H1 (cell line): ENCODE measurements around the gene GRIP1. TPM values are rescaled to one million over a fixed set of nuclear protein-coding genes. Genes with fewer than 3 reads are reported as not detected.

Experiments
- CTCF ChIA-PET: fragments of 300-600 bp; sonication (Branson Sonifier 250); formaldehyde crosslinking; loops from one replicate; lab custom pipeline; 2021; ENCODE audit not compliant: partially characterized antibody; lab: Charles Lee
- POLR2A ChIA-PET: fragments of 300-600 bp; sonication (Branson Sonifier 250); formaldehyde crosslinking; loops from one replicate; lab custom pipeline; 2021; ENCODE audit warnings: inconsistent platforms; ENCODE audit not compliant: partially characterized antibody; lab: Charles Lee
- DNase-seq, 2 experiments: peaks; one replicate each; pipeline versions ENCODE4 v3.0.0 to v3.0.0-alpha.2; 2010 to 2022; ENCODE audit warnings: low spot score in 2 of 2, low read depth in 1 of 2, mixed read lengths in 1 of 2
- FAIRE-seq: peaks from 2 replicates; lab custom pipeline; 2011; peaks lifted over from hg19 to GRCh38; lab: Jason Lieb, UNC
- H2AFZ ChIP-seq: 2 replicates; pipeline ENCODE4 v1.8.1; 2012; ENCODE audit warnings: low read length, inconsistent platforms
- H2AK5ac ChIP-seq: 2 replicates; pipeline ENCODE4 v1.6.1; 2013; ENCODE audit warnings: low read depth, low read length
- H2BK120ac ChIP-seq: replicated peaks from 2 replicates; pipeline ENCODE3; 2013; ENCODE audit warnings: low read depth, low read length, inconsistent platforms
- H2BK12ac ChIP-seq: 2 replicates; pipeline ENCODE4 v1.6.1; 2013; ENCODE audit warnings: low read depth, low read length
- H2BK15ac ChIP-seq: 2 replicates; pipeline ENCODE4 v1.6.1; 2013; ENCODE audit warnings: low read length
- H2BK20ac ChIP-seq: 2 replicates; pipeline ENCODE4 v1.6.1; 2013; ENCODE audit warnings: low read length
- H2BK5ac ChIP-seq: 2 replicates; pipeline ENCODE4 v1.6.1; 2013; ENCODE audit warnings: low read depth, low read length
- H3K14ac ChIP-seq: 2 replicates; pipeline ENCODE4 v1.6.1; 2013; ENCODE audit warnings: inconsistent platforms; ENCODE audit not compliant: insufficient read length
- H3K18ac ChIP-seq: 2 replicates; pipeline ENCODE4 v1.6.1; 2013; ENCODE audit warnings: low read length; ENCODE audit errors: extremely low read depth
- H3K23ac ChIP-seq: 2 replicates; pipeline ENCODE4 v1.6.1; 2013; ENCODE audit warnings: inconsistent platforms; ENCODE audit not compliant: insufficient read length
- H3K23me2 ChIP-seq: 2 replicates; pipeline ENCODE4 v1.6.1; 2013; ENCODE audit warnings: low read depth, low read length
- H3K27ac ChIP-seq: 2 replicates; pipeline ENCODE4 v1.6.1; 2011; ENCODE audit warnings: low read depth, low read length, inconsistent platforms
- H3K27me3 ChIP-seq, 4 experiments: replicated peaks in 1 of 4; 1 replicate in 1 of 4; 2 replicates in 3 of 4; pipeline versions ENCODE4 v1.6.1 to v1.8.1; 2011 to 2013; ENCODE audit warnings: low read length in 3 of 4, mild to moderate bottlenecking in 3 of 4, inconsistent platforms in 2 of 4, mixed read lengths in 2 of 4, moderate library complexity in 1 of 4; ENCODE audit not compliant: control insufficient read depth in 3 of 4, insufficient read depth in 3 of 4; ENCODE audit errors: extremely low read depth in 1 of 4
- H3K36me3 ChIP-seq, 4 experiments: 2 replicates each; pipeline versions ENCODE4 v1.6.1 to v1.8.1; 2011 to 2013; ENCODE audit warnings: mild to moderate bottlenecking in 4 of 4, low read length in 3 of 4, moderate library complexity in 2 of 4, control low read depth in 1 of 4, inconsistent platforms in 1 of 4; ENCODE audit not compliant: insufficient read depth in 4 of 4, control insufficient read depth in 2 of 4
- H3K4ac ChIP-seq: replicated peaks from 2 replicates; pipeline ENCODE3; 2013; ENCODE audit warnings: low read length, low read depth, mixed read lengths, inconsistent platforms; ENCODE audit not compliant: insufficient read length
- H3K4me1 ChIP-seq, 4 experiments: replicated peaks in 1 of 4; 1 replicate in 1 of 4; 2 replicates in 3 of 4; pipeline versions ENCODE4 v1.6.1 to v1.8.1; 2011 to 2013; ENCODE audit warnings: low read length in 3 of 4, inconsistent platforms in 2 of 4, mixed read lengths in 1 of 4; ENCODE audit not compliant: insufficient read depth in 4 of 4, control insufficient read depth in 3 of 4
- H3K4me2 ChIP-seq, 2 experiments: 2 replicates each; pipeline versions ENCODE4 v1.6.1 to v1.8.1; 2011 to 2013; ENCODE audit warnings: low read depth in 2 of 2, low read length in 2 of 2, control low read depth in 1 of 2, inconsistent platforms in 1 of 2, mild to moderate bottlenecking in 1 of 2; ENCODE audit not compliant: insufficient read depth in 1 of 2
- H3K4me3 ChIP-seq, 4 experiments: fragments of 200-600, 300-600 bp in 1 of 4; sonication (generic), shearing (Covaris generic), sonication (Bioruptor Twin) in 1 of 4; 2 replicates each; pipeline versions ENCODE4 v1.5.1 to v1.8.1; 2011 to 2016; ENCODE audit warnings: low read length in 4 of 4, low read depth in 3 of 4, control low read depth in 2 of 4, inconsistent platforms in 2 of 4, mild to moderate bottlenecking in 2 of 4, mixed read lengths in 1 of 4, moderate library complexity in 1 of 4; ENCODE audit not compliant: insufficient read depth in 2 of 4; ENCODE audit errors: extremely low read depth in 1 of 4
- H3K56ac ChIP-seq: replicated peaks from 2 replicates; pipeline ENCODE3; 2013; ENCODE audit warnings: low read depth, mild to moderate bottlenecking, mixed read lengths, low read length, inconsistent platforms; ENCODE audit not compliant: insufficient read length
- H3K79me1 ChIP-seq: 2 replicates; pipeline ENCODE4 v1.6.1; 2013; ENCODE audit warnings: low read depth, low read length, control low read depth
- H3K79me2 ChIP-seq, 2 experiments: 2 replicates each; pipeline versions ENCODE4 v1.6.1 to v1.8.1; 2012 to 2013; ENCODE audit warnings: low read length in 2 of 2, mild to moderate bottlenecking in 2 of 2, inconsistent platforms in 1 of 2; ENCODE audit not compliant: insufficient read depth in 2 of 2, control insufficient read depth in 1 of 2
- H3K9ac ChIP-seq, 4 experiments: replicated peaks in 1 of 4; 1 replicate in 1 of 4; 2 replicates in 3 of 4; pipeline versions ENCODE4 v1.6.1 to v1.8.1; 2011 to 2013; ENCODE audit warnings: low read depth in 3 of 4, low read length in 3 of 4, control low read depth in 2 of 4, mild to moderate bottlenecking in 2 of 4, moderate library complexity in 2 of 4, inconsistent platforms in 1 of 4; ENCODE audit errors: extremely low read depth in 1 of 4
- H3K9me3 ChIP-seq, 2 experiments: 2 replicates each; pipeline versions ENCODE4 v1.6.1 to v1.8.1; 2012 to 2013; ENCODE audit warnings: mild to moderate bottlenecking in 2 of 2, moderate library complexity in 2 of 2, control low read depth in 1 of 2, inconsistent platforms in 1 of 2, low read depth in 1 of 2, low read length in 1 of 2, mixed read lengths in 1 of 2; ENCODE audit not compliant: insufficient read depth in 2 of 2
- H4K20me1 ChIP-seq, 2 experiments: replicated peaks in 1 of 2; 2 replicates each; pipeline versions ENCODE3 to v1.8.1; 2011 to 2013; ENCODE audit warnings: inconsistent platforms in 2 of 2, low read length in 2 of 2, mild to moderate bottlenecking in 1 of 2; ENCODE audit not compliant: insufficient read depth in 2 of 2, control insufficient read depth in 1 of 2
- H4K5ac ChIP-seq: 2 replicates; pipeline ENCODE4 v1.6.1; 2013; ENCODE audit warnings: low read length, low read depth, mixed read lengths, inconsistent platforms; ENCODE audit not compliant: insufficient read length
- H4K8ac ChIP-seq: 2 replicates; pipeline ENCODE4 v1.8.0; 2013; ENCODE audit warnings: mild to moderate bottlenecking, moderate library complexity, low read length, inconsistent platforms; ENCODE audit not compliant: insufficient read depth; ENCODE audit errors: extremely low read depth
- H4K91ac ChIP-seq: replicated peaks from 2 replicates; pipeline ENCODE3; 2013; ENCODE audit warnings: low read length, mixed read lengths, inconsistent platforms; ENCODE audit not compliant: insufficient read length
- ATF3 ChIP-seq: IDR thresholded peaks from 2 replicates; pipeline ENCODE4 v1.6.1; 2011; ENCODE audit warnings: low read depth, mild to moderate bottlenecking, low read length; ENCODE audit not compliant: insufficient read depth
- CBX5 ChIP-seq: fragments of 300-800, 300-1000 bp; sonication (generic); IDR thresholded peaks from 2 replicates; pipeline ENCODE4 v1.7.1; 2016; ENCODE audit warnings: antibody characterized with exemption, low read length, low read depth
- CREB1 ChIP-seq: IDR thresholded peaks from 2 replicates; pipeline ENCODE4 v1.6.1; 2012; ENCODE audit warnings: inconsistent platforms
- GTF2F1 ChIP-seq: IDR thresholded peaks from 2 replicates; pipeline ENCODE4 v1.6.1; 2012; ENCODE audit warnings: low read depth, low read length, improper control_type of control experiment, borderline replicate concordance
- JUND ChIP-seq: IDR thresholded peaks from 2 replicates; pipeline ENCODE4 v1.6.1; 2011; ENCODE audit warnings: mild to moderate bottlenecking, improper control_type of control experiment, low read length
- KDM1A ChIP-seq: fragments of 200-600, 300-600 bp; sonication (generic); IDR thresholded peaks from 2 replicates; pipeline ENCODE4 v1.7.1; 2016; ENCODE audit warnings: mild to moderate bottlenecking, low read length, borderline replicate concordance
- MAX ChIP-seq: IDR thresholded peaks from 2 replicates; pipeline ENCODE4 v1.6.1; 2012; ENCODE audit warnings: inconsistent platforms
- NANOG ChIP-seq: IDR thresholded peaks from 2 replicates; pipeline ENCODE4 v1.6.1; 2011; ENCODE audit warnings: low read length, low read depth, mild to moderate bottlenecking, inconsistent platforms; ENCODE audit not compliant: insufficient read depth, poor library complexity, severe bottlenecking
- POLR2AphosphoS5 ChIP-seq: IDR thresholded peaks from 2 replicates; pipeline ENCODE4 v1.6.1; 2011; ENCODE audit warnings: low read depth, low read length
- SP2 ChIP-seq: IDR thresholded peaks from 2 replicates; pipeline ENCODE4 v1.6.1; 2012; ENCODE audit warnings: mild to moderate bottlenecking, low read length, inconsistent platforms
- SUZ12 ChIP-seq: fragments of 200-600 bp; sonication (generic); IDR thresholded peaks from 2 replicates; pipeline ENCODE4 v1.6.1; 2012; ENCODE audit warnings: mild to moderate bottlenecking, inconsistent platforms, low read length, moderate library complexity, mixed read lengths
- TAF7 ChIP-seq: optimal IDR thresholded peaks from 2 replicates; pipeline ENCODE3; 2011; ENCODE audit warnings: low read depth, mild to moderate bottlenecking, inconsistent platforms, low read length, moderate library complexity, borderline replicate concordance
- TBP ChIP-seq: IDR thresholded peaks from 2 replicates; pipeline ENCODE4 v1.6.1; 2011; ENCODE audit warnings: low read depth, low read length, improper control_type of control experiment
- TEAD4 ChIP-seq: IDR thresholded peaks from 2 replicates; pipeline ENCODE4 v1.6.1; 2012; ENCODE audit warnings: low read depth, low read length, inconsistent platforms, mixed read lengths
- YY1 ChIP-seq: IDR thresholded peaks from 2 replicates; pipeline ENCODE4 v1.6.1; 2011; ENCODE audit warnings: low read depth, mild to moderate bottlenecking, low read length
- WGBS, 2 experiments: shearing (Covaris generic) in 1 of 2; methylation state at CpG; one replicate each; pipeline versions ENCODE4 v1.1.6 to v1.1.7; 2013 to 2015; ENCODE audit warnings: low lambda C conversion rate in 2 of 2, mixed read lengths in 2 of 2, inconsistent platforms in 1 of 2, low coverage in 1 of 2, missing lambda C conversion rate in 1 of 2; ENCODE audit not compliant: insufficient replicate concordance in 2 of 2, insufficient coverage in 1 of 2, insufficient read length in 1 of 2; ENCODE audit errors: extremely low coverage in 1 of 2, missing lambda C conversion rate in 1 of 2; 5-methylcytosine and 5-hydroxymethylcytosine counted together
- polyA plus RNA-seq, 7 experiments: library from polyadenylated mRNA; depleted of rRNA in 3 of 7; stranded (reverse) in 5 of 7; unstranded in 2 of 7; fragments of >200 nt in 5 of 7; fragments of 200-250 nt in 2 of 7; gene quantifications; 1 replicate in 5 of 7; 2 replicates in 1 of 7; 4 replicates in 1 of 7; pipeline versions ENCODE4 v1.2.1 to v1.2.3, GENCODE V29; 2011 to 2013; ENCODE audit warnings: missing spikeins in 2 of 7, mixed read lengths in 2 of 7
- total RNA-seq: library from RNA; stranded (reverse); fragmentation: NEBNext Ultra II Directional; extraction: Animal tissue kit (Norgen Biotek cat#: 25700); gene quantifications from 2 replicates; pipeline ENCODE4 v1.2.1, GENCODE V29; 2021

GRIP1 gene
- total and polyA plus RNA-seq, 2 of the 8 experiments (the other 6 are each of a cell fraction or from before 2014, with no cell fraction given) = 4.5 to 27.3 TPM

GRCh38 chr12:66620026-66620425 lies 58.9 kb downstream of the GRIP1 start:
- Histone ChIP-seq H3K18ac (no peak overlapping the region), H3K14ac (no peak overlapping the region), H2BK120ac (no peak overlapping the region), H3K9me3 (no peaks in the 10 kb centered on the region), H4K20me1 (no peaks in the 10 kb centered on the region), H3K27me3 (no peaks in the 10 kb centered on the region), H3K56ac (no peak overlapping the region), H3K23me2 (no peaks in the 10 kb centered on the region), H2AFZ (no peak overlapping the region), H3K4me1 (peaks cover 0 to 8% (median 2%) of the 10 kb centered on the region in 4 experiments; a peak in 5 of 7 replicates), H3K79me2 (no peaks in the 10 kb centered on the region), H3K9ac (no peak overlapping the region), H2AK5ac (no peak overlapping the region), H2BK12ac (no peak overlapping the region), H3K4me3 (no peak overlapping the region), H3K36me3 (no peaks in the 10 kb centered on the region), H3K4ac (no peak overlapping the region), H3K4me2 (no peak overlapping the region), H3K79me1 (no peaks in the 10 kb centered on the region), H2BK5ac (no peak overlapping the region), H3K27ac (no peak overlapping the region), H4K91ac (no peak overlapping the region), H2BK15ac (no peak overlapping the region), H4K5ac (no peak overlapping the region), H3K23ac (no peak overlapping the region), H2BK20ac (no peak overlapping the region), H4K8ac (no peak overlapping the region)
- 94% methylated on average over 1 of the region's 1 CpG; no CpG with 5 or more reads in 1 of the 2 experiments for WGBS, 2 experiments
- ChIA-PET POLR2A (no interaction called here), CTCF (interaction anchor here (0.6 to 1.1 kb wide), 2 partner anchors 12 to 275 kb away, joined by 3 read pairs; no protein-coding TSS in a partner anchor)
- FAIRE-seq (no peak), DNase-seq (no peak)
- TF ChIP-seq YY1 (no peak), ATF3 (no peak), NANOG (no peak), CBX5 (no peak), POLR2AphosphoS5 (no peak), TAF7 (no peak), SUZ12 (no peak), TBP (no peak), TEAD4 (no peak), GTF2F1 (no peak), JUND (no peak), CREB1 (no peak), KDM1A (no peak), SP2 (no peak), MAX (no peak)
